SHP77 (cell line): ENCODE data around the gene ATP6AP1.

Source experiments
- DNase-seq, 2 experiments: peaks; one replicate each; lab custom pipeline; 2025; lab: John Stamatoyannopoulos, UW

ATP6AP1 gene

DNA sequence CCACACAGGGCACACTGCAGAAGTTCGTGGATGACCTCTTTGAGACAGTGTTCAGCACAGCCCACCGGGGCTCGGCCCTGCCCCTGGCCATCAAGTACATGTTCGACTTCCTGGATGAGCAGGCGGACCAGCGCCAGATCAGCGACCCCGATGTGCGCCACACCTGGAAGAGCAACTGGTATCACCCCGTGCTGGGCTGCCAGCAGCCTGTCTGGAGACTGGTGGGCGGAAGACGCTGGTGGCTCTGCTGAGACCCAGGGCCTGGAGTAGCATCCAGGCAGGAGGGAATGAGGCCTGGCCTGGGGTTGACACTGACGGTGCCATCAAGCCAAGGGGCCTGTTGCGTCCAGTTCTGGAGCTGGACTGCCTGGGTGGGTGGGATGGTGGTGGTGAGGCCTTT, 42.0 kb downstream of the ATP6AP1 start:
- no peak for DNase-seq

DNA sequence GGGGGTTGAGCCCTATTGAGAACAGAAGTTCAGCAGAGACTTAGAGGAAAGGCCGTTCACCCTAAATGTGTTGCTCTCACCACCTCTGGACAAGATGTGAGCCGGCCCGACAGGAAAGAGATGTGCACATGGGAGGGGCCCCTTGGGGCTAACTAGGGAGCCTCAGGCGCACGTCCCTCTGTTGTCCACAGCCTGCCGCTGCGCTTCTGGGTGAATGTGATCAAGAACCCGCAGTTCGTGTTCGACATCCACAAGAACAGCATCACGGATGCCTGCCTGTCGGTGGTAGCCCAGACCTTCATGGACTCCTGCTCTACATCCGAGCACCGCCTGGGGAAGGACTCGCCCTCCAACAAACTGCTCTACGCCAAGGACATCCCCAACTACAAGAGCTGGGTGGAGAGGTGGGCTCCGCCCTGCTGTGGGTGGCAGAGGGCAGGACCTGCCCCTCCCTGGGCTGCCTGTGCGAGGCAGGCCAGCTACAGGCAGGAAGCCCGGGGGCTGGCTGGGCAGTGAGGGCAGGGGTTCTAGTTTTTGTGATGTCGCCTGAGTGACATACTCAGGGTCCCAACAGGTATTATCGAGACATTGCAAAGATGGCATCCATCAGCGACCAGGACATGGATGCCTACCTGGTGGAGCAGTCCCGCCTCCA, 42.6 kb downstream of the ATP6AP1 start:
- no peak for DNase-seq

DNA sequence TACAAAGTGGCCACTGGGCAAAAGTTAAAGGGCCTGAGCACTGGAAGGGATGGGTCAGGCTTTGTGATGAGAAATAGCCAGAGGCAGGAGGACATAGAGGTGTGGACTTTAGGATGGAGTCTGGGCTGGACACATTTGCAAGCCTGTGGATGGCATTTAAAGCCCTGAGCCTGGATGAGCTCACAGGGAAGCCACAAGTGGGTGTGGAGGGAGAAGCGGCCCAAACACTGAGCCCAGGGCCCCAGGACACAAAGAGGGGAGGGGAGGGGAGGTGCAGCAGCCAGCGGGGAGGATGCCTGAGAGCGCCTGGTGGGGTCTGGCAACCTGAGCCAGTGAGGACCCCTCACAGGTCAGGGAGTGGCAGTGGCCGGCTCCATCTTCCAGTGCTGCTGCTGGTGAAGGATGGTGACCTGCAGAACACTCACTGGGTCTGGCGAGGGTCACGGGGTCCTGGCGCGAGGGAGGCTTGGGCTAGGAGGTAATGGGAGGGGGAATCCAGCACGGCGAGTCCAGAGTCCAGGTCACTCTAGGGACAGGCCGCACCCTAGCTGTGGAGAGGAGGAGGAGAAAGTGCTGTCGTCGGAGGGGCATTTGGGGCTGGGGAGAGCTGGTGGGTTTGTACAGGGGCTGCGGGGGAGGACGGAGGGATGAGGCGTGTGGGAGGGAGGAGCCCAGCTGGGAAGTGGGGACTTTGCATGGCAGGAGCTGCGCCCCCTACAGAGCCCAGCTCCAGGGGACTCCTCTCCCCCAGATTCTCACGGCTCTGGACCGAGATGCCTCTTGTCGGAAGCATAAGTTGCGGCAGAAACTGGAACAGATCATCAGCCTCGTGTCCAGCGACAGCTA, 43.6 kb downstream of the ATP6AP1 start:
- no peak for DNase-seq

DNA sequence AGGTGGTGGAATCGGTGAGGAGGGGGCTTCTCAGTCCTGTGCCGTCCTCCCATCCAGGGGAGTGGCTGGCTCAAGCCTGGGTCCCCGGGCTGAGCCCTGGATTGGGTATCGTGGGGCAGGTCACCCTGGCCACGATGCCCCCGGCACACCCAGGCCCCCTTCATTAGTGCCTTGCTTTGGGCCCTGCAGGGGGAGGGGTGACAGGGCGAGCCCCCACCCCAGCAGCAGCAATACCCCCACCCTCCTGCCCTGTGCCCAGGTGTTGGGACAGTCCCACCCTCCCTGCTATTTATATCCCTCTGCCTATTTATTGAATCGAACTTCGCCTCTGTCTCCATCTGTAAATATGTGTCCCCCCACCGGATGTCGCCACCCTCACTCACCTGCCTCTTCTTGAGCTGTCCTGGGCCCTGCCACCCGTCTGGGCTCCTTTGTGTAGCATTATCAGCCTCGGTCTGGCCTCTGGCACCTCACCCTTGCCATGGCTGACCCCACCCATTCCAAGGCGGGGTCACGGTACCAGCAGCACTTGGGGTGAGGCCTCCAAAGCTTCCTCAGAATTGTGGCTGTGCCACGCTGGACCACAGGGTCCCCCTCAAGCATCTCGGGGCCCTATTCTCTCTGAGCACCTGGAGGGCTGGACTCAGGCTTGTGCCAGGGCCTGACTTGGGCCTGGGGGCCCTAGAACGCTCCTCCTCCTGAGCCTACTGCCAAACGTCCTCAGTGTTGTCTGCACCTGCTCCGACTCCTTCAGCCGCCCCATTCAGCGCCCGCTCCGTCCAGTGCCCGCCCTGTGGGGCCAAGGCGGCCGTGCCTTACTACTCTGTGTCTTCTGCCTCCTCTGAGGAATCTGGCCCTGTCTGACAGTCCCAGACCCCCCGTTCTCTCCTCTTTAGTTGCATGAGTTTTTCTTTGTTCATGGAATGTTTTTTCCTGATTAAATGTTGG, 44.5 kb downstream of the ATP6AP1 start:
- DNase-seq: no peak

DNA sequence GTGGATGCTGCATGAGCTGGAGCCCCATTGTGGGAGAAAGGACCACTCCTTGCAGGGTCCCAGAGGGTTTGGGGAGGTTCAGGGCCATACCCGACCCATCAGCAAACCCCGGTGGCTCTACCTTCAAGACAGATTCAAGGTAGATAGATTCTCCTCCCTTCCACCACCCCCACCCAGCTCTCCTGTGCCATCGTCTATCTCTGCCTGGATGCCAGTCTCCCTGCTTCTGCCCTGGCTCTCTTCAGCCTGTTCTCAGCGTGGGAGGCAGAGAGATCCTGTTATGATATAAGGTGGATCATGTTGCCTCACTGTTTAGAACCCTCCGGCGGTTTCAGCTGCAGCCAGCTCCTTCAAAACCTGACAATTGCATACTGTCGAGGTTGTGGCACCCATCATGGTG, 45.2 kb downstream of the ATP6AP1 start:
- DNase-seq: no peak

DNA sequence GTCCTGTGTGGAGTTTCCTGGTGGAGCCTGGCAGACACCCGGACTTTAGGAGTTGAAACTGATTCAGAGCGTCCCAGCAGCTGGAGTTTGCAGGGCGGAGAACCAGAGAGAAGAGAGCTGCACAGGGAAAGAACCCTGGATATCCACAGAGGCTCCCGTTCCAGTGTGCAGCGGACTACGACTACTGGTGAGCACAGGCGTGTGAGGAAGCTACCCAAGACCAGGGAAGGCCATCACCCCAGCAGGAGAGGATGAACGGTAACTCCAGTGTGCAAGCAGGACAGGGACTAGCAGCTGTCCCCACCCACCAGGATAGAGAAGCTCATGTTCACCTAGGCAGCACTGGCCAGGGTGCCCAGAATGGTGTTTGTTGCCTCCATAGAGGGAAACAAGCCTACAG, 48.3 kb downstream of the ATP6AP1 start:
- no peak for DNase-seq

DNA sequence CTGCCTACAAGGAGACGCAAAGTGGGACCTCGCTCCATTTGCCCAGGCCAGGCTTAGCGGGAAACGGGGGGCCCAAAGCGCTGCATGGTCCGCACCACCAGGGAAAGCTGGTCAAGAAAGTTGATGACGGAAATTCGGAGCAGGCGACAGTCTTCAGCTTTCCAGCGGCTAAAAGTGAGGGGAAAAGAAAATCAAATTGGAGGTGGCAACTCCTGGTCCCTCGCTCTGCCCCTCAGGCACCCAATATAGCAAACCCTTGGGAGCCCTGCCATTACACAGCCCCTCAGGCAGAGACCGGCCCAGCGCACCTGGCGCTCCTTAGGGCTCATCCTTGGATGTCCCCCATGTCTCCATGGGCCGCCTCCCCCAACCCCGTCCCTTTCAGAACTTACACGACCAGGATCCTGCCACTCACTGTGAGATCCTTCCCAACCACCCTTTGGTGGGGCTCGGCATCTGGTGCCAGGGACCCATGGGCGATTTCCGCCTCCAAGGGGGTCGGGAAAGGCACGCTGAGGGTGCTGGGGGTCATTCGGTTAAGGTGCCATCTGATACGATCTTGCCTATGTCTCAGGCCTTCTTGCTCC, 49.5 kb downstream of the ATP6AP1 start:
- DNase-seq: no peak

DNA sequence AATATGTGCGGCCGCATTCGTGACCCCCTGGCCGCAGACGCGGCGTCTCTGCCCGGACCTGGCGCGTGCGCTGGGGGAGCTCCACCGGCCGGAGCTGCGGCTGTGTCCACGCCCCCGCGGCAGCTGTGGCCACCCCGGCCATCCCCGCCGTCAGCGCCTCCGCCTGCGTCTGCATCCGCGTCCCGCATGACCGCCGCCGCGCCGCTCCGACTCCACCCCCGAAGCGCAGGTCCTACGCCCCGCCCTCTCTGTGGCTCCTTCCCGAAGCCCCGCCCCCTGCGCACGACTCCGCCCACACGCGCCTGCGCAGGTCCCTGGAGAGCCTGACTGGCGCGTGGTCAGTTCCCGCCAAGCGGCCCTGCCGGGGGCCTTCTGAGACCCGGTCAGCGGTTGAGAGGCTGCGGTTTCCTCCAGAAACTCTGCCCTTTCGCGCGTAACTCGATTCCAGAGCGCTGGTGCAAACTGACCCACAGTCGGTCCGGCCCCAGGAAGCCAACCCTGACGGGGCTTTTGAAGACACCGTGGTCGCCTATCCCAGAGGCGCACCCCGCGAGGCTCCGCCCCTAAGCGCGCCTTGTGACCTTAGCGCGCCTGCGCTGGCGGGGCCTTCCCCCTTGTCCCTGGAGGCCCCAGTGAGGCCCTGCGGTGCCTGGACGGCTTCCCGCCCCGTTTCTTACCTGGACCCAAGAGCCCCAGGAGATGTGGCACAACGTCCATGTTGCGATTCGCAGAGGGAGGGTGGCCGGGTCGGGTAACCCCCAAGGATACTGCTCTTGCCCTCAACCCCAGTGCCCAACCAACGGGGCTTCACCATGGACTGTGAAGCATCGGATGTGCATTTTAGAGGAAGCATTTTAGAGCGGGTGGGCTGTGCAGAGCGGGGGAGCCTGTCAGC, 50.5 kb downstream of the ATP6AP1 start, which contains the start of gene LAGE3:
Gene LAGE3 (minus strand): TSS at position 554 of the 895 bp plus-strand sequence. CDS start 366 bp downstream, at position 188.
- peak; percentile 82 to 85 for DNase-seq

DNA sequence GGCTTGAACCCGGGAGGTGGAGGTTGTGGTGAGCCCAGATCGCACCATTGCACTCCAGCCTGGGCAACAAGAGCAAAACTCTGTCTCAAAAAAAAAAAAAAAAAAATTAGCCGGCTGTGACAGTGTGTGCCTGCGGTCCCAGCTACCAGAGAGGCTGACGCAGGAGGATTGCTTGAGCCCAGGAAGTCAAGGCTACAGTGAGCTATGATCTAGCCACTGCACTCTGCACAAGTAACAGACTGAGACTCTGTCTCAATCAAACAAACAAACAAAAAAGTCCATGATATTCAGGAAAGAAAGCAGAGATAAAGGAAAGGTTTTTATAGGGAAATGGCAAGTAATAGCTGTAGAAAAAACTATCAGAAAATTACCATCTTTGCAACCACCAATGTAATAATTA, 52.7 kb downstream of the ATP6AP1 start:
- no peak for DNase-seq

DNA sequence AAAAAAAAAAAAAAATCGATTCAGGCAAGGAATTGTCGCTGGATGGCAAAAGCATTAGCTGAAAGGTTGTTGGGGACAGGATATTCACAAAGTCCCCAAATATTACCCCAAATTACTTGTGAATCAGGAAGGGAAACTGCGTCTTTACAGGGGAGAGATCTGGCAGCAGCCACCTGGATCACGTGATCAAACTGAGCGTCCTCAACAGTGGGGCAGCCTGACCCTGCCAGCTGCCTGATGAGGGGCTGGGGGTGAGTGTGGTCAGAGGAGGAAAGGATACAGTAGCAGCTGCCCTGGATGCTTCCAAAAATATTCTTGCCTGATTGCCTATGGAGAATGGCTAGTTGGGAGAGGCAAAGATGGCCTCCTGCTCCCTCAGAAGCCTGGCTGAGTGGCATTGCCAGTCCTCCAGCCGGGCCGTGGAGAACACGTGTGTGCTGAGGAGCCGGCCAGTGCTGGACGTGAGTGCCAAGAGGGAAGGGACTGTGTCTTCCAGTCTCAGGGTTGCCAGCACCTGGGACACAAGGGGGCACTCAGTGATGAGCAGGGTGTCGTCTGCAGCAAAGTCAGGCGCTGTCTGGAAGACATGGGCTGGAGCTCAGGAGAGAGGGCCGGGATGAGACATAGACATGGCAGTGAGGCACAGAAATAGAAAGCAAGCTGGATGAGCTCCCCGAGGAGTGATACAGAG, 53.6 kb downstream of the ATP6AP1 start:
- DNase-seq: no peak

DNA sequence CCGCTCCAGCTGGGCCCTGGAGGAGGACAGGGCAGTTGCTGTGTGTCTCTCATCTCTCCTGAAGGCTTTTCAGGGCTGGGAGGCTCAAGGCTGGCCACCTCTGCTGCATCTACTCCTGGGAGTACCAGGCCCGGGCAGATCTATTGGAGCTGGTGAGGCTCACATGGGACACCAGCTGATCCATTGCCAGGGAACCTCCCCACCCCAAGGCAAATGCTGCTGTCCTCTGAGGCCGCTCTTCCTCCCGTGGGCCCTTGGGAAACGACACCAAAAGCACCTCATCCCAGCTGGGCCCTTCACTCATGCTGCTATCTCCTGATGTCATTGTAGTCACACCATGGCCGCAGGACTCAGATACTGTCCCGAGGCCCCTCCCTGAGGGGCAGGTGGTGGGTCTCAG, 54.3 kb downstream of the ATP6AP1 start:
- DNase-seq: no peak

DNA sequence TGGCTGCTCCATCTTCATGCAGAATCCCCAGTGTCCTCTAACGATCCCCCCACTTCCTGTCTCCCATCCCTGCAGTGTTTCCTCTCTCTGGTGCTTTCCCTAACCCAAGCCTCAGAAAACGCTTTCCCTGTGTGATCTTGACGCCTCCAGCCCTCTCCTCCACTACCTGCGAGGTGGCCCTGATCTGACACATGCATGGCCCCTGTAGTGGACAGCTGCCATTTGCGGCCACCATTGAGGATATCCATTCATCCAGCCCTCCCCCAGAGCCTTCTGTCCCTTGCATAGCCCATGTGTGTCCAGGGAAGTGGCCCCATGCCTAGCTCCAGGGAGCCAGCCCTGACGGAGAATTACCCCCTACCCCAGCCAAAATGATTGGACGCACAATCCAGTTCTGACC, 54.8 kb downstream of the ATP6AP1 start:
- DNase-seq: no peak

DNA sequence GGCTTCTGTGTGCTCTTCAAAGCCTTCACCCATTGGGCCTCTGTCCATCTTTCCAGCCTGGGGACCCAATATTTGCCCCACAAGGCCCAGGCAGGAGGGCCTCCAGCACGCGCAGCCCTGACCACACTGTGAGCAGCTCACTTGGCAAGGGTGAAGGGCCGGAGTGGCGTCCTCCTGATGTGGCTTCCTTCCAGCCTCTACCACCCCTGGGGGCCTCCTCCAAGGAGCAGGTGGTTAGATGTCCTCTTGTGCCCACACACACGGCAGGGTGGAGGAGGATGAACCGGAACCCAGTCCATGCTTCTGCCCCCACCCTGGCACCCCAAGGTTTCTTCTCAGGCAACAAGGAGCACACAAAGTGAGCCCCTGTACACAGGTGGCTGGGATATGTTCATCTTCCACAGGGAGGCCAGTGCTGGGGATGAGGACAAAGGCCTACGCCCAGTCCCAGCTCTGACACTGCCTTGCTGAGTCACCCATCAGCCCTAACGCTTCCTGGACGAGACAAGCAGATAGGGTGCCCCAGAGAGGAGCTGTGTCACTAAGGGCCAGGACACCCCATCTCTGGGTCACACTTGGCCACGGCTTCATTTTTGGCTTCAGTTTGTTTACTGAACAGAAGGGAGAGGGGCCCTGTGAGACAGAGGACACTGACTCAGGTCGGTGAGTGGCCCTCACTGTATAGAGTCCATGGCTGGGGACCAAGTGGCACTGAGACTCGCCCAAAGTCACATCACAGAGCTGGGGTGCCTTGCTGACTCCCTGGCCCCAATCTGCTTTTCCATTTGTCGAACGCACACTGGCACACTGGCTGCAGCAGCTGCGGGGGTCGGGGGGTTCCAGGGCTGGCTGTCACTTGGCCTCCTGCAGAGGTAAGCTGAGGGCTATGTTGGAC, 56.0 kb downstream of the ATP6AP1 start:
- DNase-seq: no peak

DNA sequence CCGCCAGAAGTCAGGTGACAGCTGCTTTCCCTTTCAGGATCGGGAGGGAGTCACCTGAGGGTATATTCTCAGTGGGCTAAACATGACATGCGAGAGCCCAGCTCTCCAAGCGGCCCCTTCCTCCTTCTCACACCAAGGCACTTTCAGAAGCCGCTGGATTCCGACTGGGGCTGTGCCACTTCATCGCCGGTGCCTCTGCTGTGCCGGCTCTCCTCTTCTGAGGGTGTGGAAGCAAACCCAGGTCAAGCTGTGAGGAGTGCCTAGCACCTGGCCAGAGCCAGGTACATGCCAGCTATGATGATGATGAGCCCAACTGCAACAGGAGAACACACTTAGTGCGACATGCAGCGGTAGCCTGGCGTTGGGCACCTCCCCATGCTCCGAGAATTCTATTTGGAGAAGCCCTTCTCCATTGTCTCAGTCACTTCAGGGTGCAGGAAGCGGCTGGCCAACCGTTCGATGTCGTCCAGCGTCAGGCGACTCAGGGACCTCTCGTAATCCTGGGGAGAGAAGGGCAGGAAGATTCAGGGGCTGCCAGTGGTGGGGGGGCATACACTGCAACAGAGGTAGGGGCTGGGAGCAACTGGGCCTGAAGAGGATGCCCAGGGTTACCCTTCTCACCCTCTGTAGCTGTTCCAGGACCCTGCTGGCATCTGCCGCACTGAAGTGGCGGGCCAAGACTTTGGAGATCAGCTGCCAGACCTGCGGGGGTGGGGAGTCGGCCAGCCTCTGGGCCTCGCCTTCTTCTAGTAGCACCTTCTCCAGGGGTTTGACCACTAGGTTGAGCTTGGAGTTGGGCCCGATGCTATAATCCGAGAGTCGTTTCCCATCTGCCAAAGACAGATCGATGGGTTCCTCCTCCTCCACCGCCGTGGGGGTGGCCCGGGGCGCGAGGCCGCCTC, 56.9 kb downstream of the ATP6AP1 start:
- no peak for DNase-seq

DNA sequence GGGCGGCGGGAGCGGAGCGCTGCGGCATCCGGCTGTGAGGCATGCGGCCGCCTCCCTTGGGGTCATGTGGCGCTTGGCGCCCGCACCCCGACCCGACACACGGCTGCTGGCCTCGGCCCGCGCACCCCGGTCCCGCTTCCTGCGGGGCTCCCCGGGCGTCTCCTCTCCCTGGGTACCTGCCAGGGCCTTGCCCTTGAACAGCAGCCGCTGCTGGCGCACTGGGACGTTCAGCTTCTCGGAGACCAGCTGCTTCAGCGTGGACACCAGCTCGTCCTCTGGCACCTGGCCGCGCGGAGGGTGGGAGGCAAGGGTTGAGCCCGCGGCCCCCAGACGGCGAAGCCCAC, 57.5 kb downstream of the ATP6AP1 start:
- no peak for DNase-seq
